Testis (tissue), 2 donors: ENCODE data around the gene GOLPH3.

Source experiments
- POLR2A ChIP-seq: fragments of 450-650 bp; IDR thresholded peaks from one replicate; pipeline ENCODE4 v1.6.1; 2017; ENCODE audit warnings: antibody characterized with exemption, mild to moderate bottlenecking, moderate library complexity
- TF ChIP-seq, protein P1 (sequence below), 3 experiments: fragments of 450-650 bp in 2 of 3; fragments of 200-600 bp in 1 of 3; sonication (generic) in 1 of 3; IDR thresholded peaks; one replicate each; pipeline ENCODE4 v1.5.1; 2016 to 2019; ENCODE audit warnings: antibody characterized with exemption in 3 of 3, mild to moderate bottlenecking in 2 of 3, moderate library complexity in 1 of 3

DNA sequence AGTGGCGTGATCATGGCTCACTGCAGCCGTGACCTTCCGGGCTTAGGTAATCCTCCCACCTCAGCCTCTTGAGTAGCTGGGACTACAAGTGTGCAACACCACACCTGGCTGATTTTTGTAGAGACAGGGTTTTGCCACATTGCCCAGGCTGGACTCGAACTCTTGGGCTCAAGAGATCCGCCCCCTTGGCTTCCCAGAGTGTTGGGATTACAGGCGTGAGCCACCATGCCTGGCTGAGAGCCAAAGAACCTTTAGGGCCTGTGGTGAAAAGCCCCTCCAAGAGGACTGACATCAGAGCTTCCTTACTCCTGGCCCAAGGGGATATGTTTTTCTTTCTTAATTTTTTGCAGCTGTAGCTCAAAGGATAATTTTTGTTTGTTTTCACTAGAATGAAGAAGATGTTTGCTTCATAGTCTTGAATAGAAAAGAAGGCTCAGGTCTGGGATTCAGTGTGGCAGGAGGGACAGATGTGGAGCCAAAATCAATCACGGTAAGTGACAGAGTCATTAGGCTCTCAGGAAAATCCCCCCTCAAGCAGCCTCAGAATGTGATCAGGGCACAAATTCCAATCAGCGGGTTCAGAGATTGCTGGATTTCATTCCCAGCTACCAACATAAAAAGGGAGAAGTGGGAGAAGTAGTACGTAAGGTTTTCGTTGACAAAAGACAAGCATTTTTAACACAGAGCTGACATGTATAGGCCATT lies 77.1 kb downstream of the GOLPH3 start:
- TF ChIP-seq, protein P1, sequence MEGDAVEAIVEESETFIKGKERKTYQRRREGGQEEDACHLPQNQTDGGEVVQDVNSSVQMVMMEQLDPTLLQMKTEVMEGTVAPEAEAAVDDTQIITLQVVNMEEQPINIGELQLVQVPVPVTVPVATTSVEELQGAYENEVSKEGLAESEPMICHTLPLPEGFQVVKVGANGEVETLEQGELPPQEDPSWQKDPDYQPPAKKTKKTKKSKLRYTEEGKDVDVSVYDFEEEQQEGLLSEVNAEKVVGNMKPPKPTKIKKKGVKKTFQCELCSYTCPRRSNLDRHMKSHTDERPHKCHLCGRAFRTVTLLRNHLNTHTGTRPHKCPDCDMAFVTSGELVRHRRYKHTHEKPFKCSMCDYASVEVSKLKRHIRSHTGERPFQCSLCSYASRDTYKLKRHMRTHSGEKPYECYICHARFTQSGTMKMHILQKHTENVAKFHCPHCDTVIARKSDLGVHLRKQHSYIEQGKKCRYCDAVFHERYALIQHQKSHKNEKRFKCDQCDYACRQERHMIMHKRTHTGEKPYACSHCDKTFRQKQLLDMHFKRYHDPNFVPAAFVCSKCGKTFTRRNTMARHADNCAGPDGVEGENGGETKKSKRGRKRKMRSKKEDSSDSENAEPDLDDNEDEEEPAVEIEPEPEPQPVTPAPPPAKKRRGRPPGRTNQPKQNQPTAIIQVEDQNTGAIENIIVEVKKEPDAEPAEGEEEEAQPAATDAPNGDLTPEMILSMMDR (IDR thresholded peaks at IDR 0.05), result no peak
- no peak for TF ChIP-seq POLR2A
